GM04504 (cell line): ENCODE measurements around the gene SMIM1.

Experiments
- DNase-seq: peaks from one replicate; pipeline ENCODE4 v3.0.0-alpha.2; 2012; ENCODE audit warnings: low read depth

The SMIM1 gene

DNA sequence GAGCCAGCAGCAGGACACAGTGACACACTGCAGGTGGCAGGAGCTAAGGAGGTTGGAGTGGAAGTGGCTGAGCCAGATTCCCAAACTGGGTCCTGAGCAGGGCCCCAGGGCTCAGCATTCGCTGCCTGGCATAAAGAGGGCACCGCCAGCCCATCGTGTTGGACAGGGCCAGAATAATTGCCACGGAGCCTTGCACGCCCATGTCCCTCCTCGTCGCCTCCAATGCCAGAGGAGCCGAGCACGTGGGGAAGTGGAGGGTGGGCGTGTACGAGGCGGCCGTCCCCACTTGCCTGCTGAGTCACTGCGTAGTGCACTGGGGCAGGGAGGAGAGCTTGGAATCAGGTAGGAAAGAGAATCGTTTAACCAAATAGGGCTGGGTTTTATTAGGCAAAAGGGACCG, 49.9 kb downstream of the SMIM1 start:
- no peak for DNase-seq

GRCh38 chr1:3824650-3825049, 52.1 kb downstream of the SMIM1 start:
- no peak for DNase-seq

GRCh38 chr1:3825356-3825755, 52.8 kb downstream of the SMIM1 start:
- no peak for DNase-seq
